ENCODE data around the gene TNFRSF18. TPM values are rescaled to one million over a fixed set of nuclear protein-coding genes. Genes with fewer than 3 reads are reported as not detected.

Gene TNFRSF18
- polyA plus RNA-seq, 3 donors from 2014 or later, result 56.4 to 136 (median 105) TPM

DNA sequence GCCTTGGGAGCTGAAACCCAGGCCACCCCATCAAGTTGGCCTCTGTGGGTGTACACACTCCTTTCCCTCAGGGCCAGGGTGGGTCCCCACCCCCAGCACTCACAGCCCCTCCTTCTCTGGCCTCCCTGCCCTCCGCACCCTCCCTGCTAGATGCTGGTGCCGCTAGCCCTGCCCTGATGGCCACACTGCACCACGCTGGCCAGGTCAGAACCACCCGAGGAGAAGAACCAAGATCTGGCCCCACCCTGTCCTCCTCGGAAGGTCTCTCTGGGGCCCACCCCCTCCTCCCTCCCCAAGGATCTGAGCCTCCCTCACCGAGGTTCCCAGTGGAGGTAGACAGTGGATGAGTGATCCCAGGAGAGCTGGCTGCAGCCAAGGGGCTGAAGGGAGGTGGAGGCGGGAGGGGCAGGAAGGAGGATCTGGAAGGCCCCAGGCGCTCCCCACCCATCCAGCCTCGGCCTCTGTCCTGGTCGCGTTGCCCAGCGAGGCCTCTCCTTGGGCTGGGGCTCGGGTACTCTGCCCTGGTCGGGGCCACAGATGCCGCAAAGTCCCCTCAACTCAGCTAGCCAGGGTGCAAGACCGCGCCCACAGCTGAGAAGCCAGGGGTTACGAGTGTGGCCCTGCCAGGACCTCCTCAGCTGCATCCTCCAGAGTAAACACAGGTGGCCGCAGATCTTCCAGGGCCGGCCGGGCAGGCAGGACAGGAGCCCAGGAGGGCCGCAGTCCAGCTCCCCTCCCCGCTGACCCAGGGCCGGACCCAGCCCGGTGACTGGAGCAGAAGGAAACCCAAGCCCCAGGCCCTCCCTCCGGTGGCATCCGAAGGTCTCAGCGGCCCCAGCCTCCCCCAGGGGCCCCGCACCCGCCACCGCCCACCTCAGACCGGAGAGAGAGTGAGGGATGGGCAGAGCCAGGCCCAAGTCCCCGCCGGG, 30.8 kb upstream of the TNFRSF18 start:
- peaks cover 3 to 9% (median 9%) of the 10 kb centered on the region in 3 donors for H3K27me3 Mint-ChIP-seq (ENCODE audit: low read depth in 3 of 3)
- peak overlapping the region in 1 of 6 donors; percentile 20 for H3K27ac Mint-ChIP-seq
- no peak for DNase-seq
- H3K4me3 Mint-ChIP-seq, result no peak overlapping the region
- no peaks in the 10 kb centered on the region for H3K9me3 Mint-ChIP-seq
- H3K36me3 Mint-ChIP-seq, result peaks cover 0 to 6% (median 0%) of the 10 kb centered on the region in 3 donors
- H3K4me1 Mint-ChIP-seq, result peaks cover 13 to 16% of the 10 kb centered on the region in 2 donors

DNA sequence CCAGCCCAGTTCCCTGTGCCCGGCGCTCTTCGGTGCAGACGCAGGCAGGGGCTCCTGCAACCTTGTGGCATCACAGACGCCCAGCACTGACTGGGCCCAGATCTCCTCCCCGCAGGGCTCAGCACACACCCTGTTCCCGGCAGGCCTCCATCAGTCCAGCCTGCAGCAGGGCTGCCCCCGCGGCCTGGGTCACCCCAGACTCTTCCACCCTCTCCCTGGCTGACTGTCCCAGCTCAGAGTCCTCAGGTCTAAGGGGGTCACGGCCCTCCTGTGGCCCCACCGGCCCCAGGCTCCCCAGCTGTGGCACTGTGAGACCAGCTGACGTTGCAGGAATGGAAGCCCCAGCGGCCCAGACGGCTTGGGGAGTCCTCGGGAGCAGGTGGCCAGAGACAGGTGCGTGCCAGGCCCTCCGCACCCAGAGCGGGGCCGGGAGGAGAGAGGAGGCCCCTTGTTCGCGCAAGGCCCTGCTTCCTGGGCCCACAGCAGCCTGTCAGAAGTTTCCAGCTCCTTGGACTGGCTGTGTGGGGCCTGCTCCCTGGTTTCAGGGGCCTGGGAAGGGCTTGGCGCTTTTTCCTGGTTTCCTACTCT, 29.9 kb upstream of the TNFRSF18 start:
- Mint-ChIP-seq H3K27ac (peak overlapping the region in 1 of 6 donors; percentile 20), H3K27me3 (ENCODE audit: low read depth in 3 of 3) (peaks cover 5 to 11% (median 10%) of the 10 kb centered on the region in 3 donors), H3K36me3 (peaks cover 0 to 6% (median 0%) of the 10 kb centered on the region in 3 donors), H3K9me3 (no peaks in the 10 kb centered on the region), H3K4me3 (no peak overlapping the region), H3K4me1 (peaks cover 13 to 16% of the 10 kb centered on the region in 2 donors)
- no peak for DNase-seq

DNA sequence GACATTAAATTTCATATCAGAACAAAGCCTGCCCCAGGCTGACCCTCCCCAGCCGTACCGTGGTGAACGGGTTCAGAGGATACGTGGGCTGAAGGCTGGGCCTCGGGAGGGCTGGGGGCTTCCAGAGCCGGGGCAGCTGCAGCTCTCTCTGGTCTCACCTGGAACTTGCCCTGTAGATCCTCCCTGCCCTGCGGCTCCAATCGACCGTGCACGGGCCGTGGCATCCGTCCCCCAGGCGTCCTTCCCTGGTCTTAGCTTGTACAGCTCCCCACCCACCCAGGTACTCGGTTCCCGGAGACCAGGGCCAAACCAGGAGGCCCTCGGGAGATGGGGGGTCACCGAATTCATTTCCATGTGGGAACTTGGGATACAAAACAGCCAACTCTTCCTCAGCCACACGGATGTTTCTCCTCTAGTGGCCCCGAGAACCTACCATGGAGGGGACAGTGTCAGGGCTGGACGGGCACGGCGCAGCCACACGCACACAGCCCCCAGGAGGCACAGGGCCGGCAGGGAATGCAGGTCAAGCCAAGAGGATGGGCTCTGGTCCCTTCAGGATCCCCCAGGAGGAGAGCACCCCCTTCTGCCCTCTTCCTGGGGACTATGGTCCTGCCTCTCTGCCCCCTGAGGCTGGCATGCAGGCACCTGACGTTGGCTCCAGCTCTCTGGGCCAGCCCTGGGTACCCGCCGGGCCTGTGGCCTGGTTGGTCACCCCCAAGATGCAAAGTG, 28.8 kb upstream of the TNFRSF18 start:
- DNase-seq, result no peak
- peaks cover 8 to 18% (median 14%) of the 10 kb centered on the region in 3 donors for H3K27me3 Mint-ChIP-seq (ENCODE audit: low read depth in 3 of 3)
- no peaks in the 10 kb centered on the region for H3K9me3 Mint-ChIP-seq
- H3K36me3 Mint-ChIP-seq, result peaks cover 0 to 6% (median 0%) of the 10 kb centered on the region in 3 donors
- H3K27ac Mint-ChIP-seq, result no peak overlapping the region
- H3K4me3 Mint-ChIP-seq, result peak overlapping the region in 1 of 5 donors; percentile 38
- H3K4me1 Mint-ChIP-seq, result peaks cover 23 to 27% of the 10 kb centered on the region in 2 donors

DNA sequence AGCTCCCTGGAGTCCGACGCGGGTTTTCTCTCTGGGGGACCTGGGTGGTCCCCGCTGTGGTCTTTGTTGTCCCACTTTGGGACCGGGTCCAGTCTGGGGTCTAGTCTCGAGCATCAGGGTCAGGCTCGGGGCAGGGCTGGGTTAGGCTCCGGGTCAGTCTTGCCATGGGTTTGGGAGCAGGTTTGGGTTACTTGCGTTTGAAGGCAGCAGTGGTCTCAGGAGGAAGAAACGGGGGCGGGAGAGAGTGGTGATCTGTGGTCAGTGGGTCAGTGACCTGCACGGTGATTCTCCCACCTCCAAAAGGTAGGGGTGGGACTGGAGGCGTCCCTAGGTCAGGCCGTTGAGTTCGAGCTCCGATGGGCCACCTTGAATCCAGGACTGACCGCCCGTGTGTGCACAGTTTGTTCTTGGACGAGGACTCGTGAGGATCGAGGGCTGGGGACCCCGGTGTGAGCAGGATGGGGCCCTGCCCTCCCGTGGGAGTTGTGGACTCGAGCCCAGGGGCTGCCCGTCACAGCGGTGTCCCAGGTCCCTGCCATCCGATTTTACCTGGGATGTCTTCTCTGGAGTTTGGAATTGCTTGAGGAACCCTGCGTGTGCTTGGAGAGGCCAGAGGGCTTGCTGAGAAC, 27.9 kb upstream of the TNFRSF18 start:
- Mint-ChIP-seq H3K27ac (peak overlapping the region in 5 of 6 donors; percentile 30 to 74 (median 45)), H3K4me3 (peak overlapping the region; percentile 59 to 87 (median 78)), H3K9me3 (no peaks in the 10 kb centered on the region), H3K4me1 (peaks cover 32 to 36% of the 10 kb centered on the region in 2 donors), H3K36me3 (peaks cover 0 to 10% (median 0%) of the 10 kb centered on the region in 3 donors), H3K27me3 (ENCODE audit: low read depth in 3 of 3) (peaks cover 8 to 18% (median 14%) of the 10 kb centered on the region in 3 donors)
- no peak for DNase-seq

DNA sequence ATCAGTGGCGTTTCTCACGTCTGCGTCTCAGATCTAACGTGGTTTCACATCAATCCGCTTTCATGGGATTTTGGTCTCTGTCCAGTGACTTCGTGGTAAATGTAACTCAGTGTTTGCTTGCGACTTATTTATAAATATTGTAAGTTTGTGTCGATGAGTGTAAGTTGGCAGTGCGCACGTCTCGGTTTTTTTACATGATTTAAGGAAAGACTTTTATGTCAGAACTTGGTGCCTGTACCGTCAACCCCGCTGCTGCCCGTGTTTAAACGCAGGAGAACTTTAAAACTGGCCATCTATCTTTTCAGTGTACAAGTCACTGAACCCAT, 27.1 kb upstream of the TNFRSF18 start:
- H3K36me3 Mint-ChIP-seq, result peaks cover 0 to 10% (median 0%) of the 10 kb centered on the region in 3 donors
- peaks cover 36 to 42% of the 10 kb centered on the region in 2 donors for H3K4me1 Mint-ChIP-seq
- DNase-seq, result no peak
- peaks cover 8 to 20% (median 14%) of the 10 kb centered on the region in 3 donors for H3K27me3 Mint-ChIP-seq (ENCODE audit: low read depth in 3 of 3)
- peak overlapping the region; percentile 77 to 87 (median 79) for H3K4me3 Mint-ChIP-seq
- peak overlapping the region; percentile 48 to 75 (median 72) for H3K27ac Mint-ChIP-seq
- H3K9me3 Mint-ChIP-seq, result no peaks in the 10 kb centered on the region

DNA sequence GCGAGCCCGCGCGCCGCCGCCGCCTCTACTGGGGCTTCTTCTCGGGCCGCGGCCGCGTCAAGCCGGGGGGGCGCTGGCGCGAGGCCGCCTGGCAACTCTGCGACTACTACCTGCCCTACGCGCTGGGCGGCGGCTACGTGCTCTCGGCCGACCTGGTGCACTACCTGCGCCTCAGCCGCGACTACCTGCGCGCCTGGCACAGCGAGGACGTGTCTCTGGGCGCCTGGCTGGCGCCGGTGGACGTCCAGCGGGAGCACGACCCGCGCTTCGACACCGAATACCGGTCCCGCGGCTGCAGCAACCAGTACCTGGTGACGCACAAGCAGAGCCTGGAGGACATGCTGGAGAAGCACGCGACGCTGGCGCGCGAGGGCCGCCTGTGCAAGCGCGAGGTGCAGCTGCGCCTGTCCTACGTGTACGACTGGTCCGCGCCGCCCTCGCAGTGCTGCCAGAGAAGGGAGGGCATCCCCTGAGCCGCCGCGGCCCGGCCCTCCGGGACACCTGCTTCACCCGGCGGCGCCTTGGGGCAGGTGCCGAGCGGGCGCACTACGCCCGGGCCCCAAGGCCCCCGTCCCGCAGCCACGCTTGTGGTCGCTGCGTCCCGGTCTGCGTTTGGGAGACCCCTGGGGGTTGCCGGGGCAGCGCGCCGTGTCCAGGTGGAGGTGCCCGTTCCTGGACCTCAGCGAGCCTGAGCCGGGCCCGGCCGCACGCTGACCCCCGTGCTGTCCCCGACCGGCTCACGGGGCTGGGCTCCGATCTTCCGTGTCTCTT, 26.6 kb upstream of the TNFRSF18 start:
- Mint-ChIP-seq H3K9me3 (no peaks in the 10 kb centered on the region), H3K4me1 (peaks cover 36 to 42% of the 10 kb centered on the region in 2 donors), H3K4me3 (peak overlapping the region; percentile 77 to 87 (median 79)), H3K27me3 (ENCODE audit: low read depth in 3 of 3) (peaks cover 8 to 21% (median 14%) of the 10 kb centered on the region in 3 donors), H3K36me3 (peaks cover 0 to 10% (median 0%) of the 10 kb centered on the region in 3 donors), H3K27ac (peak overlapping the region; percentile 48 to 75 (median 72))
- DNase-seq, result no peak

DNA sequence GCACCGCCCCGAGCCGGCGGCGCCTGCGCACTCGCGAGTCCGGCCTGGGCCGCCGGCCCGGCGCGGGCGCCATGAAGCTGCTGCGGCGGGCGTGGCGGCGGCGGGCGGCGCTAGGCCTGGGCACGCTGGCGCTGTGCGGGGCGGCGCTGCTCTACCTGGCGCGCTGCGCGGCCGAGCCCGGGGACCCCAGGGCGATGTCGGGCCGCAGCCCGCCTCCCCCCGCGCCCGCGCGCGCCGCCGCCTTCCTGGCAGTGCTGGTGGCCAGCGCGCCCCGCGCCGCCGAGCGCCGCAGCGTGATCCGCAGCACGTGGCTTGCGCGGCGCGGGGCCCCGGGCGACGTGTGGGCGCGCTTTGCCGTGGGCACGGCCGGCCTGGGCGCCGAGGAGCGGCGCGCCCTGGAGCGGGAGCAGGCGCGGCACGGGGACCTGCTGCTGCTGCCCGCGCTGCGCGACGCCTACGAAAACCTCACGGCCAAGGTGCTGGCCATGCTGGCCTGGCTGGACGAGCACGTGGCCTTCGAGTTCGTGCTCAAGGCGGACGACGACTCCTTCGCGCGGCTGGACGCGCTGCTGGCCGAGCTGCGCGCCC, 25.9 kb upstream of the TNFRSF18 start, which contains the start of gene B3GALT6:
Gene B3GALT6 (plus strand): TSS at position 30 of the 588 bp plus-strand sequence. CDS start 42 bp downstream, at position 72.
- Mint-ChIP-seq H3K27me3 (ENCODE audit: low read depth in 3 of 3) (peaks cover 8 to 21% (median 14%) of the 10 kb centered on the region in 3 donors), H3K4me1 (peaks cover 36 to 42% of the 10 kb centered on the region in 2 donors), H3K4me3 (peak within 1 kb of the TSS; percentile 90 to 95 (median 92)), H3K36me3 (peaks cover 0 to 10% (median 0%) of the 10 kb centered on the region in 3 donors), H3K27ac (peak within 1 kb of the TSS; percentile 85 to 93 (median 91)), H3K9me3 (no peaks in the 10 kb centered on the region)
- DNase-seq, result no peak

DNA sequence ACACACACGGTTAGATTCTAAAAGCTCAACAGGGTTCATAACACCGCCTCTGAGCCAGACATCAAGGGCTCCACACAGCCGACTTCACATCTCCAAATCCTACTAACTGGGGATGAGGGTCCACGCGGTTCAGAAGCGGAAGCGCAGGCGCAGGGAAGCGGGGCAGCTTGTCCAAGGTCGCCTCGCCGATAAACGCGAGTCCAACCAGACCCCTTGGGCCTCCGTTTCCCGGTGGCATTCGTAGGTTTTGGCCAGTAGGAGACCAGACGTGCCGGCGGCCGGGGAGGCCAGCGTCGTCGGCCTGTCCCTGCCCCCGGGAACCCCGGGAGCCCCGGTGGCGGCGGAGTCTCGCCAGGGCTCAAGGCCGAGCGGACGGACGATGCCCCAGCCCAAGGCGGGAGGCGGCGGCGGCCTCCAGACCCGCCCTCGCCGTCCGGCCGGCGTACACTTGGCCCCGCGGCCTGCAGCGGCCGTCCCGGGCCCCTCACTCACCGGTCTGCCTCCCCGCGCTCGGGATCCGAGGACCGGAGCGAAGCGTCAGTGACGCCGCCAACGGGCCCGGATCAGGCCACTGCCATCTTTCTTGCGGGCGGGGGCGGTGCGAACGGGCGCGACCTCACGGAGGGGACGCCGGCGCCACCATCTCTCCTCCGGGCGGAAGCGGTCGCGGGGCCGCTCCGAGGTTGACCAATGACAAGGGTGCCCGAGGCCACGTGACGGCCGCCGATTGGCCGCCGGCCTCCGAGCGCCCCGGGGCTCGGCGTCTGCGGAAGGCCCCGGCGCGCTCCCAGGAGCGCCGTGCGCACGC, 25.2 kb upstream of the TNFRSF18 start, which contains the start of gene SDF4:
Gene SDF4 (minus strand): TSS at position 602 of the 808 bp plus-strand sequence. CDS start 3,229 bp downstream, outside the sequence.
- Mint-ChIP-seq H3K27ac (peak within 1 kb of the TSS; percentile 85 to 93 (median 91)), H3K27me3 (ENCODE audit: low read depth in 3 of 3) (peaks cover 8 to 21% (median 14%) of the 10 kb centered on the region in 3 donors)
- peak; percentile 96 to 97 (median 97) for DNase-seq

DNA sequence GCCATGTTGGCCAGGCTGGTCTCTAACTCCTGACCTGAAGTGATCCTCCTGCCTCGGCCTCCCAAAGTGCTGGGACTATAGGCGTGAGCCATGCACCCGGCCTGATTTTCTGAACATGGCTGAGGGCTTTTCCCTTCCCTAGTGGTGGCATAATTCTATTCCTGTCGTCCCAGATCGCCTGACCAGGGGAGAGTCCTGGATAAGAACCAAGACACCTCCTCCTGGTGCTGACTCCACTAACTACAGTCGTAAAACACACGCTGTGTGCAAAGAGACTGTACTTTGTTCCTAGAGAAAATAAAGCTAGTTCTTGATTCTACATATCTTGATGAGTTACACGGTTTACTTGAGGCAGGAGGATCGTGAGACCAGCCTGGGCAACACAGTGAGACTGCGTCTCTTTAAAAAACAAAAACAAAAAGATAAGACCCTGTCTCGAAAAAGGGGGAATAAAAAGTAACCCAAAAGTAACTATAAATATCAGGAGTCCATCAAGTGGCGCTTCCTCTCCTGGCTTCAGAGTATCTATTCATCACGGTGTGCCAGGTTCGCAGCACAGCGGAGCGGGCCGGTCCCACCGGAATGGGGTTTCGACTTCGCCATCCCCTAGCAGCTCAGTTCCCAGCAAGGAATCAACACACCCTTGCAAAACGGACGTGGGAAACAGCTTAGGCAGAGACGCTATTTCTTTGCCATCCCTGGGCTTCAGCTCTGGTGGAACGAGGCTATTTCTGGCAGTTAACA, 24.4 kb upstream of the TNFRSF18 start:
- Mint-ChIP-seq H3K27ac (peak overlapping the region; percentile 85 to 93 (median 91)), H3K27me3 (ENCODE audit: low read depth in 3 of 3) (peaks cover 8 to 21% (median 14%) of the 10 kb centered on the region in 3 donors), H3K4me3 (peak overlapping the region; percentile 90 to 95 (median 92)), H3K4me1 (peaks cover 42 to 47% of the 10 kb centered on the region in 2 donors), H3K9me3 (no peaks in the 10 kb centered on the region), H3K36me3 (peaks cover 1 to 10% (median 1%) of the 10 kb centered on the region in 3 donors)
- no peak for DNase-seq

More for the DNA sequence above, 25.2 kb upstream of the TNFRSF18 start, which contains the start of gene SDF4:
- H3K4me3 Mint-ChIP-seq, result peak within 1 kb of the TSS; percentile 90 to 95 (median 92)
- H3K4me1 Mint-ChIP-seq, result peaks cover 36 to 42% of the 10 kb centered on the region in 2 donors
- no peaks in the 10 kb centered on the region for H3K9me3 Mint-ChIP-seq
- H3K36me3 Mint-ChIP-seq, result peaks cover 0 to 10% (median 0%) of the 10 kb centered on the region in 3 donors

DNA sequence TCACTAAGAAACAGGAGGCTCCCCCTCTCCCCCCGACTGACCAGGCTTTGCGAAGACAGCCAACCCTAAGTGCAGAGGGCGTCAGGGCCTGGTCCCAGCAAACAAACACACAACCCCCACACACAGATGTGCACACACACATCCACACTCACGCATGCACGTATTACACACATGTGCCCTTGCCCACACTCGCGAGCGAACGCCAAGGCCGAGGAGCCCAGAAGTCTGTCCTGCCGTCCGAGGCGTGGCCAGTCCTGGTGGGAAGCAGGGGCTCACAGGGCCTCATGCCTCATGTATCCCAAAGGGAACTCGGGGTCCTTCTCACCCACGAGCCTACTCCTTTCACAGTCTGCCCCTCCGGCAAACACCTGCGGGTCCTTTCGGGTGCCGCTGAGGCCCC, 23.4 kb upstream of the TNFRSF18 start:
- Mint-ChIP-seq H3K27me3 (ENCODE audit: low read depth in 3 of 3) (peaks cover 8 to 24% (median 14%) of the 10 kb centered on the region in 3 donors), H3K36me3 (peaks cover 6 to 16% (median 6%) of the 10 kb centered on the region in 3 donors), H3K27ac (peak overlapping the region in 5 of 6 donors; percentile 39 to 78 (median 60)), H3K4me1 (peaks cover 45 to 56% of the 10 kb centered on the region in 2 donors), H3K9me3 (no peaks in the 10 kb centered on the region), H3K4me3 (peak overlapping the region; percentile 33 to 94 (median 65))
- no peak for DNase-seq

All from immature natural killer cell (primary cell).